GM21515 (cell line): ENCODE data around the gene HSPBP1.

Source experiments
- ATAC-seq: cut with Tn5 transposase; IDR thresholded peaks from one replicate; pipeline ENCODE4 v1.9.1; 2021; ENCODE audit not compliant: unreplicated experiment

Gene HSPBP1

GRCh38 chr19:55275851-55276719, 3.8 kb downstream of the HSPBP1 start:
- ATAC-seq: peak; percentile 36

GRCh38 chr19:55273978-55274707, 5.8 kb downstream of the HSPBP1 start:
- ATAC-seq: no peak

GRCh38 chr19:55272142-55272541, 7.8 kb downstream of the HSPBP1 start:
- no peak for ATAC-seq

GRCh38 chr19:55270172-55270942, 9.6 kb downstream of the HSPBP1 start:
- ATAC-seq: no peak

GRCh38 chr19:55269299-55269698, 10.6 kb downstream of the HSPBP1 start:
- no peak for ATAC-seq

- no peak for ATAC-seq
Measured at GRCh38 chr19:55266840-55267239, 13.1 kb downstream of the HSPBP1 start.

DNA sequence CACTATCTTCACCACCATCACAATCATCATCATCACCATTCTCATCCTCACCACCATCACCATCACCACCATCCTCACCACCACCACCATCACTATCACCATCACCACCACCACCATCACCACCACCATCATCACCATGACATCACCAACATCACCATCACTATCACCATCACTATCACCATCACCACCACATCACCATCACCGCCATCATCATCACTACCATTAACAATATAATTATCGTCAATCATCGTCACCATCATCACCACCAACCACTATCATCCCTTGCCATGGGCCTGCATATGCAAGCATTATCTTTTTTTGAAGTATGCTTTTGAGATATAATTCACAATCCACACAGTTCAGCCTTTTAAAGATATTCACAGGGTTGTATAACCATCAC, 13.5 kb downstream of the HSPBP1 start:
- no peak for ATAC-seq

- ATAC-seq: no peak
Measured at GRCh38 chr19:55265723-55266386, 14.1 kb downstream of the HSPBP1 start.

DNA sequence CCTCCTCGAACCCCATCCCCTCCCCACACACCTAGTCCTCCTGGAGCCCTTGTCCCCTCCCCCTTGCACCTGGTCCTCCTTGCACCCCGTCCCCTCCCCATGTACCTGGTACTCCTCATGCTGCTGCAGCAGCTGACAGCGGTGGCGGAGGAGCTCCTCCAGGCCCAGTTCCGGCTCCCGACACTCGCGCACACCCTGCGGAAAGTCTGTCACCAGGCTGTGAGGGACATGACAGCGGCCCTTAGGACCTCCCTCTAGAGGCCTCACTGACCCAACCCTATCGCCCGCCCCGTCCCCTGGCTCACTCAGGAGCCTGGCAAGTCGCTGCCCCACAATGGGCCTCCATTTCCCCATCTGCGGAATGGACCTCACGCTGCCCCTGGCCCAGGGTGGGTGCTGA, 14.7 kb downstream of the HSPBP1 start:
- ATAC-seq: no peak

DNA sequence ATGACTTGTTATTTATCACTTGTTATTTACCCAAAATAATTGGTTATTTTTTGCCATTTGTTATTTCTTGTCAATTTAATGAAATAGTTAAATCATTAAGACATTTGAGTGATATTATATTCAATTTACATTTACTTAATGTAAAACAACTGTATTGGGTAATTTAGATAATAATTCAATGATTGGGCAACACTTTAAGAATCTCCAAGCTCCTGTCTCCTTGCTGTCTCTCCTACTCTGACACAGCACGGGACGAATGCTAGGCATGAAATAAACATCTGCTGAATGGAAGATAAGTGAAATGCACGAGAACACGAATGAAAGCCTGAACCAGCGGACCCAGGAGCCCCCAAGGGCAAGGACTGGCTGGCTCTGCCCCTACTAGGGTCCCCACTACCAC, 15.4 kb downstream of the HSPBP1 start:
- no peak for ATAC-seq

GRCh38 chr19:55262359-55262758, 17.6 kb downstream of the HSPBP1 start:
- ATAC-seq: no peak

GRCh38 chr19:55261671-55262126, 18.2 kb downstream of the HSPBP1 start:
- ATAC-seq: no peak

- no peak for ATAC-seq
Measured at GRCh38 chr19:55259540-55260210, 20.2 kb downstream of the HSPBP1 start.

DNA sequence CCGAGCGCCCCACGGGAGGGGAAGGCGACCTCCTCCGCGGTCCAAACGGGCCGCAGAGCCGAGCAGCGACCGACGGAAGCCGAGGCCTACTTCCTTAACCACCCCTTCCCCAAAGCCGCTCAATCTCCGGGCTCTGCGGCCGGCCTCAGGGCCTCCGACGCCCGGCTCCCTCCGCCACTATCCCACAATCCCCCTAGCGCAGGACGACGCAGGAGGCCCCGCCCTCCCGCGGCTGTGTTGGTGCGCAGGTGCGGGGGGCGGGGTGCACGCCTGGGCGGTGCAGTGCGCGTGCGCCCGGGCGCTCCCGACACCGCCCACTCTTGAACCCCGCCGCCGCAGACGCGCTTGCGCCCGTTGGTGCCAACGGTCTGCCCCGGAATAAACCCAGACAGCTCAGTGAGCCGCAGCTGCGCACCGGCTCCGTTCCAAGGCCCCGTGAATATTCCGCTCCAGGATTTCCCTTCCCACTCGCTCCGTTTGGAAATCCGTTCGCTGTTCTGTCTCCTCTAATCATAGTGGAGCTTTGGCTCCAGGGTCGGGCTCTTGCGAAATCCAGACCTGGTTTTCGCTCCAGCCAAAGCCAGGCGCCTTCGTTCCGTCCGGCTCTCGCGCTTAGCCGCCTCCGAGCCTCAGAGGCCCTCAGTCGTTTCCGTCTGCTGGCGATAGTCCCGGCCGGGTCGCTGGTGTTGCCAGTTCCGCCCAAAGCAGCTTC, 20.9 kb downstream of the HSPBP1 start, which contains the start of gene PPP6R1:
Gene PPP6R1, minus strand, starts transcription at position 190 of the 712 bp plus-strand sequence. CDS start 11,914 bp downstream, outside the sequence.
- ATAC-seq: peak; percentile 58

- ATAC-seq: peak; percentile 14
Measured at GRCh38 chr19:55258476-55258827, 21.5 kb downstream of the HSPBP1 start.

- ATAC-seq: no peak
Measured at GRCh38 chr19:55257461-55258420, 22.2 kb downstream of the HSPBP1 start.

GRCh38 chr19:55256562-55257460, 23.1 kb downstream of the HSPBP1 start:
- no peak for ATAC-seq
